Thoracic aorta (tissue), 2 donors: ENCODE measurements around the gene OR4N5. TPM values are rescaled to one million over a fixed set of nuclear protein-coding genes. Genes with fewer than 3 reads are reported as not detected.

Source experiments
- ATAC-seq: fragments of 150-250 bp; one replicate; pipeline ENCODE4 v1.8.0; 2017; ENCODE audit warnings: low read depth; ENCODE audit not compliant: insufficient number of reproducible peaks, low FRiP score
- DNase-seq: peaks from one replicate; pipeline ENCODE4 v3.0.0-alpha.2; 2020; ENCODE audit warnings: low spot score
- H3K27ac ChIP-seq, 2 donors: fragments of 200-600 bp; sonication (generic); 1 replicate in 1 of 2; 2 replicates in 1 of 2; pipeline ENCODE4 v1.5.1; 2016; ENCODE audit warnings: mild to moderate bottlenecking in 2 of 2, moderate library complexity in 2 of 2
- H3K27me3 ChIP-seq: fragments of 200-600 bp; sonication (generic); replicated peaks from 2 replicates; pipeline ENCODE4 v1.6.0; 2016; ENCODE audit warnings: mild to moderate bottlenecking; ENCODE audit not compliant: insufficient read depth
- H3K36me3 ChIP-seq: fragments of 200-600 bp; sonication (generic); one replicate; pipeline ENCODE4 v1.5.1; 2016
- H3K4me1 ChIP-seq, 2 donors: fragments of 200-600 bp; sonication (generic); 1 replicate in 1 of 2; 2 replicates in 1 of 2; pipeline versions ENCODE4 v1.5.1 to v1.6.0; 2016; ENCODE audit warnings: low read depth in 2 of 2, mild to moderate bottlenecking in 1 of 2; ENCODE audit not compliant: control insufficient read depth in 1 of 2
- H3K4me3 ChIP-seq: fragments of 200-600 bp; sonication (generic); 2 replicates; pipeline ENCODE4 v1.5.1; 2016; ENCODE audit warnings: mild to moderate bottlenecking
- H3K9me3 ChIP-seq: fragments of 200-600 bp; sonication (generic); 2 replicates; pipeline ENCODE4 v1.5.1; 2016
- total RNA-seq, 2 donors: library from RNA; depleted of rRNA; stranded (reverse); fragments of >200 nt; gene quantifications; one replicate each; pipeline versions ENCODE4 v1.1.0 to v1.2.3, GENCODE V29; 2016
- TF ChIP-seq, protein P1 (sequence below): fragments of 200-600 bp; sonication (generic); IDR thresholded peaks from one replicate; pipeline ENCODE4 v1.5.1; 2019; ENCODE audit warnings: antibody characterized with exemption

Gene OR4N5
- total RNA-seq, 2 donors from 2014 or later: not detected

DNA sequence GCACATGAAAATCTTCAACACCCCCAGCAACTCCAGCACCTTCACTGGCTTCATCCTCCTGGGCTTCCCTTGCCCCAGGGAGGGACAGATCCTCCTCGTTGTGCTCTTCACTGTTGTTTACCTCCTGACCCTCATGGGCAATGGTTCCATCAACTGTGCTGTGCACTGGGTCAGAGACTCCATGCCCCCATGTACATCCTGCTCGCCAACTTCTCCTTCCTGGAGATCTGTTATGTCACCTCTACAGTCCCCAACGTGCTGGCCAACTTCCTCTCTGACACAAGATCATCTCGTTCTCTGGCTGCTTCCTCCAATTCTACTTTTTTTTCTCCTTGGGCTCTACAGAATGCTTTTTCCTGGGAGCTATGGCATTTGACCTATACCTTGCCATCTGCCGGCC is 40.6 kb downstream of the OR4N5 start:
- Histone ChIP-seq H3K4me1 (no peaks in the 10 kb centered on the region), H3K27me3 (no peaks in the 10 kb centered on the region), H3K36me3 (no peaks in the 10 kb centered on the region), H3K9me3 (no peaks in the 10 kb centered on the region), H3K4me3 (no peak overlapping the region), H3K27ac (peak overlapping the region in 1 of 2 donors; percentile 17)
- ATAC-seq (no peak), DNase-seq (no peak)
- TF ChIP-seq, protein P1, sequence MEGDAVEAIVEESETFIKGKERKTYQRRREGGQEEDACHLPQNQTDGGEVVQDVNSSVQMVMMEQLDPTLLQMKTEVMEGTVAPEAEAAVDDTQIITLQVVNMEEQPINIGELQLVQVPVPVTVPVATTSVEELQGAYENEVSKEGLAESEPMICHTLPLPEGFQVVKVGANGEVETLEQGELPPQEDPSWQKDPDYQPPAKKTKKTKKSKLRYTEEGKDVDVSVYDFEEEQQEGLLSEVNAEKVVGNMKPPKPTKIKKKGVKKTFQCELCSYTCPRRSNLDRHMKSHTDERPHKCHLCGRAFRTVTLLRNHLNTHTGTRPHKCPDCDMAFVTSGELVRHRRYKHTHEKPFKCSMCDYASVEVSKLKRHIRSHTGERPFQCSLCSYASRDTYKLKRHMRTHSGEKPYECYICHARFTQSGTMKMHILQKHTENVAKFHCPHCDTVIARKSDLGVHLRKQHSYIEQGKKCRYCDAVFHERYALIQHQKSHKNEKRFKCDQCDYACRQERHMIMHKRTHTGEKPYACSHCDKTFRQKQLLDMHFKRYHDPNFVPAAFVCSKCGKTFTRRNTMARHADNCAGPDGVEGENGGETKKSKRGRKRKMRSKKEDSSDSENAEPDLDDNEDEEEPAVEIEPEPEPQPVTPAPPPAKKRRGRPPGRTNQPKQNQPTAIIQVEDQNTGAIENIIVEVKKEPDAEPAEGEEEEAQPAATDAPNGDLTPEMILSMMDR: no peak

DNA sequence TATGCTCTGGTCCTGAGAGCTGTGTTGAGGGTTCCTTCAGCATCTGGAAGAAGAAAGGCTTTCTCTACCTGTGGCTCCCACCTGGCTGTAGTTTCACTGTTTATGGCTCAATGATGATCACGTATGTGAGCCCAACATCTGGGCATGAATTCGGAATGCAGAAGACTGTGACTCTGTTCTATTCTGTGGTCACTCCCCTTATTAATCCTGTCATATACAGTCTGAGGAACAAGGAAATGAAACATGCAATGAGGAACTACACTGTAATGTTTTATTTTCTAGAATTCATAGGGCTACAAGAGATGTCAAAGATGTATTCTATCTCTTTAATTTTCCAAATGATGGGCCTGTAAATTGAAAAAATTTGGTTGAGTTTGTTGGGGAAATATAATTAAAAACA is 41.3 kb downstream of the OR4N5 start:
- DNase-seq: no peak
- ATAC-seq: no peak
- peak overlapping the region in 1 of 2 donors; percentile 17 for H3K27ac ChIP-seq

DNA sequence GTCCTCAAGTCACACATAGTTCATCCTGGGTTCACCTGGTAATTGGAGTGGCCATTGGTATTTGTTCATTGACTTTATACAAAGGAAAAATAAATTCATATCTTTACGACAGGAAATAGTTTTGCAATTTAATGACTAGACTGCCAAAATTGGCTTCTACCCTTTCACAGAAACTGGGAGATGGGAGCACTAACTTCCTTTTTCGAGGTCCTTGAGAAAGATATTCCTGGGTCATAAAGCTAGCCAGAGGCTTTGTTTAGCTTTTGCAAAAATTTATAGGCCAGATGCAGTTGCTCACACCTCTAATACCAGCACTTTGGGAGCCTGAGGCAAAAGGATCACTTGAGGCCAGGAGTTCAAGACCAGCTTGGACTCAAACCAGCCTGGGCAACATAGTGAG is 41.9 kb downstream of the OR4N5 start:
- Histone ChIP-seq H3K27ac (no peak overlapping the region), H3K9me3 (no peaks in the 10 kb centered on the region), H3K4me3 (no peak overlapping the region), H3K4me1 (no peaks in the 10 kb centered on the region), H3K36me3 (no peaks in the 10 kb centered on the region), H3K27me3 (no peaks in the 10 kb centered on the region)
- DNase-seq: no peak
- no peak for ATAC-seq
- TF ChIP-seq, protein P1: no peak

More for the DNA sequence above, 41.3 kb downstream of the OR4N5 start:
- no peaks in the 10 kb centered on the region for H3K27me3 ChIP-seq
- H3K4me3 ChIP-seq: no peak overlapping the region
- no peaks in the 10 kb centered on the region for H3K9me3 ChIP-seq
- no peaks in the 10 kb centered on the region for H3K4me1 ChIP-seq
- H3K36me3 ChIP-seq: no peaks in the 10 kb centered on the region
- TF ChIP-seq, protein P1: no peak

DNA sequence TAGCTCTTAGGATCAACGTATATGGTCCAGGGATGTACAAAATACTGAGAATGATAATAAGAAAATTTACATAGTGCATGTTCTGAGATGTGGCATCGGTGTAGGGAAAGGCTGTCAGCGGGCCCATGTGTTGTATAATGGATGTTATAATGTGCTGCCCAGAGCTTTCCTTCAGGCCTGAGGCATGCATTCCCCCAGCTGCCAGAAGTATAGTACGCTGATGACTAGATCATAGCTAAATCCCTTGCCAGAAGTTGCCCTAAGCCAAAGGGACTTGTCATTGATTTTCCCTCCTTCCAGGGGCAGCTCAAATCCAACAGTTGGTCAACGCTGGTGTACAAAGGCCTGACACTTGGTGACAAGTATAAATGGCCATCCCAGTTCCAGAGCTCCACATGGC is 45.6 kb downstream of the OR4N5 start:
- H3K36me3 ChIP-seq: no peaks in the 10 kb centered on the region
- H3K9me3 ChIP-seq: no peaks in the 10 kb centered on the region
- TF ChIP-seq, protein P1: no peak
- no peaks in the 10 kb centered on the region for H3K4me1 ChIP-seq
- no peak for ATAC-seq
- no peak for DNase-seq
- no peak overlapping the region for H3K4me3 ChIP-seq
- H3K27ac ChIP-seq: no peak overlapping the region
- H3K27me3 ChIP-seq: no peaks in the 10 kb centered on the region

- ATAC-seq: no peak
Observed at GRCh38 chr14:20190596-20190995, 52.0 kb downstream of the OR4N5 start, which contains the start of gene OR11G2. Gene OR11G2 (plus strand): TSS chr14:20190896. CDS start chr14:20197438, 6,542 bp downstream.

More at GRCh38 chr14:20190596-20190995, 52.0 kb downstream of the OR4N5 start, which contains the start of gene OR11G2:
- Histone ChIP-seq H3K9me3 (no peaks in the 10 kb centered on the region), H3K27me3 (no peaks in the 10 kb centered on the region), H3K4me1 (no peaks in the 10 kb centered on the region), H3K36me3 (no peaks in the 10 kb centered on the region), H3K4me3 (no peak within 1 kb of the TSS), H3K27ac (no peak within 1 kb of the TSS)
- DNase-seq: no peak
- TF ChIP-seq, protein P1: no peak
